Endothelial cell (in vitro differentiated cells): Measurements from ENCODE around the gene ACSF3. TPM values are rescaled to one million over a fixed set of nuclear protein-coding genes. Genes with fewer than 3 reads are reported as not detected.

Experiments
- DNase-seq: peaks from one replicate; pipeline ENCODE4 v3.0.0; 2021; ENCODE audit warnings: low spot score
- H3K27ac Mint-ChIP-seq: one replicate; pipeline ENCODE4 v1.8.0; 2021; ENCODE audit warnings: mixed read lengths, inconsistent platforms; ENCODE audit not compliant: unreplicated experiment
- H3K27me3 Mint-ChIP-seq: one replicate; pipeline ENCODE4 v1.8.0; 2021; ENCODE audit warnings: mild to moderate bottlenecking, moderate library complexity, mixed read lengths, inconsistent platforms; ENCODE audit not compliant: unreplicated experiment
- H3K36me3 Mint-ChIP-seq: one replicate; pipeline ENCODE4 v1.8.0; 2021; ENCODE audit warnings: mild to moderate bottlenecking, low read depth, mixed read lengths, inconsistent platforms; ENCODE audit not compliant: unreplicated experiment
- H3K4me1 Mint-ChIP-seq: one replicate; pipeline ENCODE4 v1.8.0; 2021; ENCODE audit warnings: mild to moderate bottlenecking, mixed read lengths, inconsistent platforms; ENCODE audit not compliant: unreplicated experiment
- H3K4me3 Mint-ChIP-seq: one replicate; pipeline ENCODE4 v1.8.0; 2021; ENCODE audit warnings: mild to moderate bottlenecking, mixed read lengths, inconsistent platforms; ENCODE audit not compliant: unreplicated experiment
- H3K9me3 Mint-ChIP-seq: one replicate; pipeline ENCODE4 v1.8.0; 2021; ENCODE audit warnings: mixed read lengths, inconsistent platforms; ENCODE audit not compliant: unreplicated experiment
- CTCF ChIP-seq: fragments of 200-600 bp; sonication (generic); IDR thresholded peaks from one replicate; pipeline ENCODE4 v1.5.0; 2021; ENCODE audit warnings: antibody characterized with exemption; ENCODE audit not compliant: unreplicated experiment
- total RNA-seq: library from RNA; stranded (reverse); fragmentation: NEBNext Ultra II Directional; extraction: Animal tissue kit (Norgen Biotek cat#: 25700); gene quantifications from one replicate; pipeline ENCODE4 v1.2.1, GENCODE V29; 2021; ENCODE audit not compliant: unreplicated experiment

Gene ACSF3
- total RNA-seq, 1 donor from 2014 or later: 28.2 TPM

GRCh38 chr16:89197033-89197632, 103.5 kb downstream of the ACSF3 start:
- no peak for TF ChIP-seq CTCF
- Mint-ChIP-seq H3K4me3 (no peak overlapping the region), H3K9me3 (no peaks in the 10 kb centered on the region), H3K27ac (no peak overlapping the region), H3K4me1 (no peaks in the 10 kb centered on the region), H3K27me3 (peaks cover 2% of the 10 kb centered on the region), H3K36me3 (no peaks in the 10 kb centered on the region)
- no peak for DNase-seq

- peaks cover 3% of the 10 kb centered on the region for H3K36me3 Mint-ChIP-seq
These were observed 104.2 kb downstream of the ACSF3 start for GRCh38 chr16:89197633-89198416.

DNA sequence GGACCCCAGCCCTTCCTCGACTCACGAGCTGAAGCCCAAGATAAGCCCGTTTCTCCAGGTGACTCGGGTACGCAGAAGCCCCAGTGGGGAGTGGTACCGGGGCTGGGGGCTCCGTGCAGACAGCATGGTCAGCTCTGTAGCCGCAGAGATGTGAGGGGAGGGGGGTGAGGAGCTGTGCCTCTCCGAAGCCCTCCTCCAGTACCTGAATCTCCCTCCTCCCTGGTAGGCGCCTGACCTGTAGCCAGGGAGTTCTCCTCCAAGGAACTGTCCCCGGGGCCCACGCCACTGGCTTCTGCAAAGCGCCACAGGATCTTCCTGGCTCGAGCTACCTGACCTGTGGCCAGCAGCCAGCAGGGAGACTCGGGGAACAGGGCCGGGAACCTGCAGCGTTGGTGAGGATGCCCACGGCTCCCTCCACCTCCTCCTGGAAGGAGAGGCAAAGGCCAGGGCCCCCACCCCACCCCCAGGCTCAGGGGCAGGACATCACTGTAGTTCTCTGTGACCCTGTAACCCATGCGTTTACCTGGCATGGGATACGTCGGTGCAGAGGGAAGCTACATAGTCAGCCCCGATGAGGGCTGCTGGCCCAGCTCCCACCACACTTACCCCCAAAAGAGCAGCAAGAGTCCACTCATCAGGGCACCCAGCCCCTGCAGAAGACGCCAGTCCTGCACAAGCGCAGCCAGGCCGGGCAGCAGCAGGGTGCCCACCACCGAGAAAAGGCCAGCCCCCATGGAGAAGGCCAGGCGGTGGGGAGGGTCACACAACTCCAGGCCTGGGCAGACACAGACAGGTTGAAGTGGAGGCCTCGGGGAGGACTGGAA, 105.0 kb downstream of the ACSF3 start:
- Mint-ChIP-seq H3K9me3 (no peaks in the 10 kb centered on the region), H3K36me3 (peaks cover 8% of the 10 kb centered on the region), H3K4me3 (no peak overlapping the region), H3K4me1 (peaks cover 7% of the 10 kb centered on the region), H3K27me3 (peaks cover 12% of the 10 kb centered on the region), H3K27ac (no peak overlapping the region)
- no peak for TF ChIP-seq CTCF
- DNase-seq: no peak

More at GRCh38 chr16:89197633-89198416, 104.2 kb downstream of the ACSF3 start:
- Mint-ChIP-seq H3K4me3 (no peak overlapping the region), H3K9me3 (no peaks in the 10 kb centered on the region), H3K4me1 (peaks cover 3% of the 10 kb centered on the region), H3K27me3 (peaks cover 5% of the 10 kb centered on the region), H3K27ac (no peak overlapping the region)
- TF ChIP-seq CTCF: no peak
- DNase-seq: no peak

- no peak overlapping the region for H3K4me3 Mint-ChIP-seq
- H3K4me1 Mint-ChIP-seq: peaks cover 7% of the 10 kb centered on the region
- no peak overlapping the region for H3K27ac Mint-ChIP-seq
- DNase-seq: no peak
- no peaks in the 10 kb centered on the region for H3K9me3 Mint-ChIP-seq
- peaks cover 8% of the 10 kb centered on the region for H3K36me3 Mint-ChIP-seq
- peaks cover 15% of the 10 kb centered on the region for H3K27me3 Mint-ChIP-seq
- TF ChIP-seq CTCF: no peak
These were observed 105.8 kb downstream of the ACSF3 start for GRCh38 chr16:89199241-89200123.
